Right ventricle myocardium inferior (tissue), 1 donor: ENCODE data around the gene NCAPH2. TPM values are rescaled to one million over a fixed set of nuclear protein-coding genes. Genes with fewer than 3 reads are reported as not detected.

Experiments used
- ATAC-seq: fragments of 200-7000 bp; cut with Tn5 transposase; one replicate; pipeline ENCODE4 v1.9.1; 2020; ENCODE audit warnings: mild to moderate bottlenecking, moderate library complexity
- DNase-seq: peaks from one replicate; pipeline ENCODE4 v3.0.0; 2021; ENCODE audit errors: missing footprints
- intact Hi-C: fragments of 100-400 bp; cut with DNase I; formaldehyde crosslinking; loops from one replicate; pipeline ENCODE4 v1.11.0; 2022
- long read RNA-seq: library from polyadenylated mRNA; unstranded; transcript quantifications from one replicate; pipeline ENCODE4 v2.0.0, GENCODE V29; 2021
- total RNA-seq: library from RNA; stranded (reverse); fragmentation: NEBNext Ultra II Directional; extraction: Animal tissue kit (Norgen Biotek cat#: 25700); gene quantifications from one replicate; pipeline ENCODE4 v1.2.1, GENCODE V29; 2021
- donor health status: DM: no; HTN: yes; CAD: no; lungs with severe emphysema.

The NCAPH2 gene
- total RNA-seq, result 26.7 TPM
- long read RNA-seq, transcript NCAPH2-205 (20 exons, 2,037 nt), result major isoform, 23 of 39 reads
- long read RNA-seq, partial matches to known transcripts, result 6 of 39 reads
- long read RNA-seq, other reads (novel, unspliced or antisense), result 8 of 39 reads

DNA sequence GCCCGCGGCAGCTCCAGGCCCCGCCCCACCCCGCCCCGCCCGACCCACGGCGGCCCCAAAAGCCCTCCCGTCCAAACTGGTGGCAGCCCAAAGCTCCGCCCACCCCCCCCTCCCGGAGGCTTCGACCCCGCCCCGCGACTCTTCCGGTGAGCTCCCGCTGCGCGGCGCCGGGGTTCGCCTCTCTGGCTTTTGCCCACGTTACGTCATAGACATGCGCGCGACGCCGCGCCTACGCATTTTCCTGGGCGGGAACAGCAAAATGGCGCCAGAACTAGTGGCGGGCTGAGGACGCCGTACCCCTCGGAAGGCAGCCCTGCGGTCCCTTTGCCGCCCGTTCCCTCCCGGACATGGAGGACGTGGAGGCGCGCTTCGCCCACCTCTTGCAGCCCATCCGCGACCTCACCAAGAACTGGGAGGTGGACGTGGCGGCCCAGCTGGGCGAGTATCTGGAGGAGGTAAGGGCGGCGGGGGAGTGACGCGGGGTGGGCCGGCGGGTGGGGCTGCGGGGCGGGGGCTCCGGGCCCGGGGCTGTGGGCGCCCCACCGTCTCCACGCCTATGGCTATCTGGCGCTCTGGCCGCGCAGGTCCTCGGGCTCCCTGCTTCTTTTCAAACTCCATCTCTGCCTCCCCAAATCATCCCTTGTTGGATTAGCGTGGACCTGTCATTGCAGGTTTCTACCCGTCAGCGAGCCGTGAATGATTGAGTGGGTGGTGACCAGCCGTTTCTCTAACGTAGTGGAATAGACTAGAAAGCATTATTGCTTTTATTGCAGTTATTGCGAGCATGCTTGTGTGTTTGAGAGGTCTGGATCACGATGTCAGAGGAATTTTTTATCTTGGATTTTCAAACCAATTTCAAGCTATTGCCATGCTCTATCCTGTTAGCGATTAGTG is at the start of gene NCAPH2:
TSS of gene NCAPH2 (plus strand) at position 234 of the 894 bp plus-strand sequence. CDS start at position 348, 114 bp downstream.
- intact Hi-C loops, result loop anchor here (5.0 kb wide), 2 partner anchors 74 to 256 kb away; partner anchors contain the start of genes CHKB and HDAC10
- ATAC-seq (peak; percentile 79), DNase-seq (peak; percentile 99)

DNA sequence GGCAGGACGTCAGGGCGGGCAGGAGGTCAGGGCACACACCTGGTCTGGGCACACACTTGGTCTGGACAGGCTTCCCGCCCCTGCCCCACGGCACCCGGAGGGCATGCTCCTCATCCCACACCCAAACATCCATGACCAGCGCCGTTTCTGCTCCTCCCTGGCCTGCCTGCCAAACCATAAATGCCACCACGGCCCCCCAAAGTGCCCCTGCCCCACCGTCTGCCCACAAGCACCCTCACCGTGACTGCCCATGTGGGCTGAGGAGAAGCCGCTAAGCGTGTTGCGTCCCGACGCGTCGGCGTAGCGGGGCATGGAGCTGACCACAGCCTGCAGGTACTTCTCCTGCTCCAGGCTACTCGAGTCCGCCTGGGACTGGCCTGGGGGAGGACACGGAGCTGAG is 49.0 kb upstream of the NCAPH2 start:
- no peak for ATAC-seq
- intact Hi-C loops, result no loop called here
- DNase-seq, result no peak

DNA sequence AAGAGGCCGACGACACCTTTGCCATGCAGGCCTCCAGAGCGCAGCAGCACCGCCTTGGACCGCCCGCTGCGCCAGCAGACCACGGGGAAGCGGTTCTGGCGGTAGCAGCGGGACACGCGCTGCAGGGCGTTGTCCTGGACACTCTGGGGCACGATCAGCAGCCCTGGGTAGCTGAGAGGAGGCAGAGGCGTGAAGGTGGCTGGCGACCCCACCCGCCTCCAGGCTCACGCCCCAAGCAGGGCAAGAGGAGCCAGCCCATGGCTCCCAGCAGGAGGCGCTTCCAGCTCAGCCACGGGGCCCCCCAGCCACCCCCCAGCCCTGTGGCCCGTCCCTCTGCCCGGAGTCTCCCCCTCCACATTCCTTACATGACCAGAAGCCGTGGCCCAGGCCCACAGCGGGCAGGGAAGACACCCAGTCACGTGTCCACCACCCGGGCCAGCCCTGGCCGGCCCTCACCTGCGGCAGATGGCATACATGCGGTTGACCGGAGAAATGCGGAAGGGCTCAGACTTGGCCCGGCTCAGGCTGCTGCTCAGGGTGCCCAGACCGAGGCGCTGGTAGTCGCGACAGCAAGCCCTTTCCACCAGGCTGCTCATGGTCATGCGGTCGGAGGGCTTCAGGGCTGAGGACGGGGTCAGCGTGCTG is 48.4 kb upstream of the NCAPH2 start:
- intact Hi-C loops, result no loop called here
- ATAC-seq, result no peak
- DNase-seq, result no peak

DNA sequence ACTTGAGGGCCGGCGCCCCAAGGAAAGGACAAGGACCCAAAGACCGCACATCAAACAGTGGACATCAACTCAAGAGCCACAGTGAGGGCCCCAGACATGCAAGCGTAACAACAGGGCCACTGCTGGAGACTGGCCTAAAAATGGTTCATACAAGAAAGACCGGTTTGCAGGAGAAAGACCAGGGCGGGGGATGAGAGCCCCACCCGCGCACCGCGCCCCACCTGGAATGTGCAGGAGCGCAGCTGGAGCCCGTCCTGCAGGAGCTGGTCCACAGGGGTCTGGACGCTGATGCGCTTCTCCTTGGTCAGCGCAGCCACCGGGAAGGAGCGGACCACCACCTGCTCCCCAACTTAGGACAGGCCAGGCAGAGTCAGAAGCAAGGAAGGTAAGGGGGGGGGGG is 47.1 kb upstream of the NCAPH2 start:
- no peak for DNase-seq
- ATAC-seq, result no peak
- intact Hi-C loops, result no loop called here

DNA sequence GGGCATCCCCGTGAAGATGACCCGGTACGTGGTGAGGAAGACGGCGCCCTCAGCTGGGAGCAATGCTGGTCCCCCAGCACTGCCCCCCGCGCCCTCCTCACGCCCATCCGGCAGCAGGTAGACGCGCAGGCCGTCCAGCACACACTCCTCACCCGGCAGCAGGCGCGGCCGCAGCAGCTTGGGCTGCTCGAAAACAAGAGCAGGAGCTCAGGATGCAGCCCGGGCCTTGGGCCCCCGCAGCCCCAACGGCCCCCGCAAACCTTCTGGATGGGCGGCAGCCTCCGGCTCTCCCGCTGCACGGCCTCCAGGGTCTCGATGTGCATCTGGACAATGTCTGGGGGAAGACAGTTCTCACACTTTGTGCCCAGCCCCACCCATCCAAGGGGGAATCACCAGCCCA is 46.5 kb upstream of the NCAPH2 start:
- no peak for DNase-seq
- intact Hi-C loops, result no loop called here
- no peak for ATAC-seq

DNA sequence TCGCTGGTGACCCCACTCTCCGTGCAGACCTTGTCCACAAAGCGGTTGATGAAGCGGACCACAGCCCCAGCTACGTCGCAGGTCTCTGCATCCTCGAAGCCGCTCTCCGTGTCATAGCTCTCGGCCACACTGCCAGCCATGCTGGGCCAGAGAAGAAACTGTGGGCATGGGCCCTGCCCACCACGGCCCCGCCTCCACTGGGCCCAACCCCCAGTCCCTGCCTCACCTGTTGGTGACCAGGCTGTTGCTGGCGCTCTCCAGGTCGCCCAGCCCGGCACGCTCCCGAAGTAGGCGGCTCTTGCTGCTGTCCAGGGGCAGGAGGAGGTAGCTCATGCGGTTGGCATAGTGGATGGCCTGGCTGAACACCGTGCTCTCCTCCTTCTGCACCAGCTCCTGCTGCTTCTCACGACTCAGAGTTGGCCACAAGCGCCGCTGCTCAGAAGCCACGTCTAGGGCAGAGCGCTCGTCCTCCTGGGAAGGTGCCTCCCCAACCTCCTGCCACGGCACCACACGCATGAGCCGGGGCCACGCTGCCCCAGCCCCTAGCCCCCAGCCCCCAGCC is 46.0 kb upstream of the NCAPH2 start:
- ATAC-seq (no peak), DNase-seq (no peak)
- intact Hi-C loops, result no loop called here

DNA sequence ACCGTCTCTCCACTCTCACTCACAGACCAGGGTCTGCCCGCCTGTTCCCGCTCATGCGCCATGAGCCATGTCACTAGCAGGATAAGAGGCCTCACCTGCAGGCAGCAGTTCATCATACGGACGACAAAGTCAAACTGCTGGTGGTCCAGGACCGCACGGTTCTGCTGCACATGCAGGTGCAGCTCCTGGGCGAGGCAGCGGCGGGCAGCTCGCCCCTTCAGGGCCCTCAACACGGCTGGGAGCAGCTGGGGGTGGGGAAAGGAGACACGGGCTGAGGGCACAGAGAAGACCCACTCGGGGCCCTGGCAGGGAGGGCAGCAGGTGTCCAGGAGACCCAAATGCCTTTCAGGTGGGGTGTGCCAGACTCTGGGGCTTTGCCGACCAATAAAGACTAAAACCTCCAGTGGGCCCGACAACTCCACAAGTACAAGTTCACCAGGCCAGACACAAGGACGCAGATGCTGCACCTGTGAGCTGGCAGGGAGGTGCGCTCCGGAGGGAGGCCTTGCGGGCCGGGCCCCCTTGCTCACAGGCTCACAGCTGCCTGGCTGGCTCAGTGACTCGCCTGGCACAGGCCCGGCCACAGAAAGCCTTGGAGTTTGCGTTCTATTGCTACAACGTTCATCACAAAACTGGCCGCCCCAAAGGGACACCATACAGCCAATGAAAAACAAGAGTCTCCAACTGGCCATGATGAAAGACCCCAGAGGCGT is 44.7 kb upstream of the NCAPH2 start:
- intact Hi-C loops, result no loop called here
- DNase-seq (no peak), ATAC-seq (no peak)

DNA sequence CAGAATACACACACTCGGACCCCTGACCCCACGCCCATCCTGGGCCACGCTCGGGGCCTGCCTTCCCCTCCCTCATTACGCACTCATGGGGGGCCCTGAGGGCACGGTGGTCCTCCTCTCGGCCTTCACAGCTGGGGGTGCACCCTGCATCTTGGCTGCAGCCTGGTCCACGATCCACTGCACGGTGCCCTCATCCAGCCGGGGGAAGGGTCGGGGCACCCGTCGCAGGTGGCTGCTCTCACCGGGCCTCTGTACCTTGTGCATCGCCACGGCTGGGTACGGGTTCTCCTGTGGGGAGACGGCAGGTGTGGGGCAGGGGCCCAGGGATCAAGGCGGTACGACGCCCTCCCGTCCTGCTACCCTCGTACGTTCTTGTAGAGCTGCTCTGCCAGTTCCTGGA is 43.6 kb upstream of the NCAPH2 start:
- intact Hi-C loops, result no loop called here
- DNase-seq, result no peak
- no peak for ATAC-seq

DNA sequence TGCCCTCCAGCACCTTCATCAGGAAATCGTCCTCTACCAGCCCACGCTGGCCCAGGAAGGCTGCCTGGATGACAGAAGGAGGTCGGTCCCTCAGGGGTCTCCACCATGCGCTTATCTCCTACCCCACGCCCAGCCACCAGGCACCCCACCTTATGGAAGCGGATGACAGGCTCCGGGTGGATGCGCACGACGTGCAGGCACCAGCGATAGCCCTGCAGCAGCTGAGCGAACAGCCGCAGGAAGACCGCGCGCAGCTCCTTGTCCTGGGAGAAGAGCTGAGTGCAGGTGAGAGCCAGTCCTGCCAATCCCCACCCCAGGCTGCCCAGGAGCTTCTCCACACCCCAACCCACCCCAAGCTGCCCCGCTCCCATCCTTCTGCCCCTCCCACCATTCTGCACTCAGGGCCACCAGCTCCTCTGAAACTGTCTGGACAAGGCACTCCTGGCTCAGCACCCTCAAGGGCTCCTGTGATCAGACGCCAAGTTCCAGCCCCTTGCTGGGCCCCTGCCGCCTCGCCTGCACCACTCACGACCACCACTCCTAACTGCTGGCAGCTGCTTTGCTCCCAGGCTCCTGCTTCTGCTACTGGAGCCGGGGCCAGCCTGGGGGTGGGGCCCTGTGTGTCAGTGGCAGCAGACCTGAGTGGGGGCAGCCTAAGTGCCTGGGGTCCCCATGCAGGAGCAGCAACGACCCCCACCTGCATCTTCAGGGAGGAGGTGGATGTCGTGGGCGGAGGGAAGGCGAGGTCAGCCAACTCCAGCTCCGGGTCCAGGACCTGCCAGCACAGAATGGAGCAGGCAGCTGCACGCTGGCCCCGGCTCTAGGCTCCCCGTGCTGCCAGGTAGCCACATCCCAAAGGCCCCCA is 42.7 kb upstream of the NCAPH2 start:
- ATAC-seq, result no peak
- DNase-seq, result no peak
- intact Hi-C loops, result no loop called here

DNA sequence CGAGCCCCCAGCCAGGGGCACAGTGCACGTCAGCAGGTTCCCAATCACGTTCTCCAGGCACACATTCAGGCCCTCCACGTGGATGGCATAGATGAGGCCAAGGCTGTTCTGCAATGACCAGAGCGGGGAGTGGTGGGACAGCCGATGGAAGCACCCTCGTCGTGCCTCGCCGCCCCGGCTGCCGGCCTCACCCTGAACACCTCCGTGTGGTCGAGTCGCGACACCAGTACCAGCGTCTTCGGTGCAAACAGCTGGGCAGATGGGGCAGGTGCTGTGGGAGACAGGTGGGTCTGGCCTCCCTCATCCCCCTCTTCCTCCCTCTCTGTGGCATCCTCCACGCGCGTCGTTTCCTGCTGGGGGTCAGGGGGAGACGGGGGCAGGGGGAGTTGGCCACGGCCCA is 40.7 kb upstream of the NCAPH2 start:
- ATAC-seq, result no peak
- intact Hi-C loops, result no loop called here

DNA sequence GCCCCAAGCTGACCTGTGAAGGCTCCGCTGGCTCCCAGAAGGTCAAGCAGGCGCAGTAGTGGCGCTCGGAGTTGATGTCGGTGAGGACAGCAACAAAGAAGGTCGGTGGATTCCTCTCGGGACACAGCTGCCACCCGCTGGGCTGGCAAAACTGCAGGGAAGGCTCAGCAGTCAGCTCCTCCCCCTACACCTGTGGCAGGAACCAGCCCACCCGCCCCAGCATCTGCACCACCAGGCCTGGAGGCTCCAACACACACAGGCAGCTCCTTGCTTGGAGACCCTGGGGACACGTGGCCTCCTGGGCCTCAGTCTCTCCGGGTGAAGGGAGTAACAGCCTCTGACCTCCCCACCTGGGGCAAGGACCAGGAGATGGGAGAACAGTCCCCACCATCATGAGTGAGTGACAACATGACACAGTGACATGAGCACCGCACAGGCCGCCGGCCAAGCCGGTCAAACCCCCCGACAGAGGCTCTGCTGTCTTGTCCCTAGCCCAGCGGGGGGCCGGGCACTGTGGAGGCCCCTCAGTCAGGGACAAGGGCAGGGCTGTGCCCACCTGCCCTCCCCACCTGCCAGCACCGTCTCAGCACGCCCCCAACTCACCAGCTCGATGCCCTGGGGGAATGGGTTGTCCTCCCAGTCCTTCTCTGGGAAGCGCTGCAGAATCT is 40.1 kb upstream of the NCAPH2 start:
- no peak for ATAC-seq
- DNase-seq, result no peak
- intact Hi-C loops, result no loop called here

More for the DNA sequence above, 40.7 kb upstream of the NCAPH2 start:
- no peak for DNase-seq

DNA sequence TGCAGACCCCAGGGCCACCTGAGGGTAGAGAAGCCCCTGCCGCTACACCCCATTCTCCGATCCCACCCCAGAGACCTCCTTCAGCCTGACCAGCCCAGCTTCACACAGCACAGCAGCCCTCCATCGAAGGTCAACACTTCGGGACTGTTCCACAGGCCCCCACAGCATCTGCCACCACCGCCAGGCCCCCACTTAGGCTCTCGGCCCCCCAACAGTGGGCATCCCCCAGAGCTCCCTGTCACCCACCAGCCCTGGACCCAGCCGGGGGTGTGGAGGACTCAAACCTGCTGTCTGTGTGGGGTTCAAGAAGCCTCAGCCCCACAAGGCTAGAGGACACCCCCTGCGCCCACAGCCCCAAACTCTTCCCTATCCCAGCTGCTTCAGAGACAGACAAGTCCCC is 39.4 kb upstream of the NCAPH2 start:
- intact Hi-C loops, result no loop called here
- ATAC-seq (no peak), DNase-seq (no peak)

DNA sequence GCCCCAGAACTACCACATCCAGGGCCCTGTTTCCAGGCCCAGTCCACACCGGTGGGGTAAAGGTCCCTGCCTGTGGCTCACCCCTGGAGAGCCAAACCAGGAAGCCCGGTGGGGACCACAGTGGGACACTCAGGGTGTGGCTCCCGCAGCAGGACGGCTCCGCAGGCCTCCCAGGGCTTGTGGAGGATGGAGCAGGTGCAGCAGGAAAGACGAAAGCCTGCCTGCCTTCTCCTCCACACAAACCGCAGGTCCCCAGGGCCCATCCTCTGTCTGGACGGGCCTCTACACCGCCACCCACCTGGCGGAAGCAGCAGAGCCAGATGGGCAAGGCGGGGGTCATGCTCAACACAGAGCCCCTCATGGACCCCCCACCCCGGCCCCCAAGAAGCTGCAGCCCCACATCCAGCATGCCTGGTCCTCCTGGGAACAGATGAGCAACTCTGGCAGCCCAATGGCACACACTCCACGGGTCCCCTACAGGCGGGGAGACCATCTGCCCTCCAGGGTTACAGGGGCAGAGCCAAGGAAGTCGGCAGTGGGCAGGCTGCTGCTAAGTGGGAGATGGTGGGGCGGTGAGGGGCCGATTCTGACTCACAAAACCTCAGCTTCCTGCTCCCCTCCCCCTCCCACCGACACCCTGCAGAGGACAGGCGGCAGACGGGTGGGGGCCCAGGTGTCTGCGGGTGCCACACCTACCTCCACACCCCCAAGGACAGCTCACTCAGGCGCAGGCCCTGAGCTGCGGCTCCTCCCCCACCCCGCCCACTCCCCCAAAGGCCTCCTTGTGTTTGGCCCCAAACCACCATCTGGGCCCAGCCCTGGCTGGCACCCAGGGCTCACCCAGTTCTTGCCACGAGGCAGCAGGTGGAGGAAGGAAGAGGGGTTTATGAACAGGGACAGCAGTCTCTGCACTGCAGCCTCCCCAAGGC is 38.4 kb upstream of the NCAPH2 start:
- ATAC-seq, result no peak
- DNase-seq, result no peak
- intact Hi-C loops, result no loop called here

DNA sequence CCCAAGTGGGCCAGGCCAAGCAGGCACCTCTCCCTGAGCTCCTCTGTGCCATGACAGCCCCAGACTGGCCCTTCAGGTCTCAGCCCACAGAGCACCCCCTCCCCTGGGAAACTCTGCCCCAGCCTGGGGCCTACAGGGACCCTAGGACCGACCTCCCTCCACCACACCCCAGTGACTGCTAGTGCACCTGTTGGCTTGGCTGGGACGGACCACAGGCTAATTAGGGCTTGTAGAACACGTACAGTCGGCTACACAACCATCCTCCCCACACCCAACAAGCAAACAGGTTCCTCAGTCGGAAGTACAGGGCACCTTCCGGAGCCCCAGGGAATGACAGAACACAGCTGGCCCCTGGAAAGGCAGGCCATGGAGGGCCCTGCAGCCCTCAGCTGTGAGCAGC is 37.5 kb upstream of the NCAPH2 start:
- DNase-seq, result no peak
- intact Hi-C loops, result no loop called here
- no peak for ATAC-seq

DNA sequence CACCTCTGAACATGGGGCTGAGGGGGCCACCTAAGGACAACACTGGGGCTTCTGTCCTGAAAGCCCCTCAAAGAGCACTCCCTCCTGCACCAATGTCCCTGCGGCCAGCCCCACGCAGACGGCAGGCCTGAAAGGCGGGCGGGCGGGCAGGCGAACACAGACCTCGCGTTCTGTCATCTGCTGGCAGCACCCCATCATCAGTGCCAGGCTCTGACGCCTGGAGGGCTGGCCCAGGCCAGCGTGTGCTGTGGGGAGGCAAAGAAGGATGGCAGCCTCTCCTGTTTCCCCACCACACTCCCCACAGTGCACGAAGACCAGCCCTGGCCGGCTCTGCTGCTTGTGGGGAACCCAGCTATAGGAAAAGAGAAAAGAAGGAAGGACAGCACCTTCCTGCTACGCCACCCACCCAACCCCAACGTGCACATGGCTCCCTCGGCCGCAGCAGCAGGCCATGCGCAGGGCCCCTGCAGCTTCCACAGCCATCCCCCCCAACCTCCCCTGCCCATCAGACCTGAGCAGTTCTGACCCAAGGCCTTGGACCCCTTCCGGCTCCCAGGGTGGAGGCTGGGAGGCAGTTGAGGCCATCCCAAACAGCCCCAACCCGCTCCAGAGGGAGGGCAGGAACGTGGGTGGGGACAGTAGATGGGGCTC is 36.7 kb upstream of the NCAPH2 start:
- DNase-seq (no peak), ATAC-seq (no peak)
- intact Hi-C loops, result no loop called here

DNA sequence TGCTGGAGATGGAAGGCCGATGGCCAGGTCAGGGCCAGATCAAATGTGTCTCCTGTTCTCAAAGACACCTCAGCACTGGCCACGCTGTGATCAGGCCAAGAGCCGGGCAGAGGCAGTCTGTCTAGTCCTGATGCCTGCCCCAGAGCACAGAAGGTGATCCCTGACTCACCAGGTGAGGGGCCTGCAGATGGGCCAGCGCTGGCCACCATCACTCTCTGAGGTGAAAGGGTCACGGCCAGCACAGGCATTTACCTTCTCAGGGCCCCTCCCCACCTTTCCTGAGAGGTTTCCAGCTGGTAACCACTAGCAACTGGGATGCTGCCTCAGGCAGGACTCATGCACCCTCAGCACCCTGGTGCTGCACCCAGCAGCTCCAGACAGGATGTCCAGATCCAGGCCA is 36.1 kb upstream of the NCAPH2 start:
- no peak for DNase-seq
- intact Hi-C loops, result no loop called here

More for the DNA sequence above, 36.1 kb upstream of the NCAPH2 start:
- no peak for ATAC-seq
